Ishikawa (cell line): ENCODE measurements around the gene LRP1.
A peak's percentile ranks its signal among the peaks of the same experiment; 100 is the strongest.

Experiments
- CEBPB ChIP-seq: IDR thresholded peaks from 2 replicates; pipeline ENCODE4 v1.6.1; 2012
- CREB1 ChIP-seq: IDR thresholded peaks from 2 replicates; pipeline ENCODE4 v1.6.1; 2012; ENCODE audit warnings: low read depth
- EGR1 ChIP-seq: IDR thresholded peaks from 2 replicates; pipeline ENCODE4 v1.6.1; 2012
- EP300 ChIP-seq: IDR thresholded peaks from 2 replicates; pipeline ENCODE4 v1.6.1; 2012; ENCODE audit warnings: borderline replicate concordance
- FOXM1 ChIP-seq: IDR thresholded peaks from 2 replicates; pipeline ENCODE4 v1.6.1; 2012; ENCODE audit warnings: low read depth, borderline replicate concordance
- NFIC ChIP-seq: IDR thresholded peaks from 2 replicates; pipeline ENCODE4 v1.6.1; 2012
- RAD21 ChIP-seq: IDR thresholded peaks from 2 replicates; pipeline ENCODE4 v1.6.1; 2012; ENCODE audit warnings: low read depth
- TAF1 ChIP-seq: IDR thresholded peaks from 2 replicates; pipeline ENCODE4 v1.6.1; 2012; ENCODE audit warnings: low read depth, mild to moderate bottlenecking
- TCF12 ChIP-seq: IDR thresholded peaks from 2 replicates; pipeline ENCODE4 v1.6.1; 2012; ENCODE audit warnings: low read depth
- TEAD4 ChIP-seq: IDR thresholded peaks from 2 replicates; pipeline ENCODE4 v1.6.1; 2012
- YY1 ChIP-seq: IDR thresholded peaks from 2 replicates; pipeline ENCODE4 v1.6.1; 2012; ENCODE audit warnings: low read depth
- ZBTB7A ChIP-seq: IDR thresholded peaks from 2 replicates; pipeline ENCODE4 v1.6.1; 2012; ENCODE audit warnings: low read depth
- TF ChIP-seq, protein P1 (sequence below): IDR thresholded peaks from 2 replicates; pipeline ENCODE4 v1.6.1; 2012; ENCODE audit warnings: low read depth, mild to moderate bottlenecking
- TF ChIP-seq, protein P2 (sequence below): IDR thresholded peaks from 2 replicates; pipeline ENCODE4 v1.6.1; 2012
- TF ChIP-seq, protein P3 (sequence below): IDR thresholded peaks from 2 replicates; pipeline ENCODE4 v1.6.1; 2012

The LRP1 gene

DNA sequence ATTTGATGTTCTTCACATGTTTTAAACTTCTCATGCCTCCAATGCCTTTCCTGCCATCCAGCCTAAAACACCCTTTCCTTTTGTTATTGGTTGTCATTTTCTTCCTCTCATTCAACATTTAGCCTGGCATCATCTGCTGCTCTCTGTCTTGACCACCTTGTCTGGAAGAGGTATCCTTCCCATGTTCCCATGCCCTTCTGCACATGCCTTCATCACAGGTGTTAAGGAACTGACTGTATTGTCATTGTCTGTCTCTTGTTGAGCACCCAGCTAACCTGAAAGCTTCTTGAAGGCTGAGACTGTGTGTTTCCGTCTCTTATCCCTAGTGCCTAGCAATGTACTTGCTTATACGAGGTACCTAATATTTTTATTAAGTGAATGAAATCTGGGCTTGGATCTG lies 4.5 kb upstream of the LRP1 start:
- TF ChIP-seq, protein P1, sequence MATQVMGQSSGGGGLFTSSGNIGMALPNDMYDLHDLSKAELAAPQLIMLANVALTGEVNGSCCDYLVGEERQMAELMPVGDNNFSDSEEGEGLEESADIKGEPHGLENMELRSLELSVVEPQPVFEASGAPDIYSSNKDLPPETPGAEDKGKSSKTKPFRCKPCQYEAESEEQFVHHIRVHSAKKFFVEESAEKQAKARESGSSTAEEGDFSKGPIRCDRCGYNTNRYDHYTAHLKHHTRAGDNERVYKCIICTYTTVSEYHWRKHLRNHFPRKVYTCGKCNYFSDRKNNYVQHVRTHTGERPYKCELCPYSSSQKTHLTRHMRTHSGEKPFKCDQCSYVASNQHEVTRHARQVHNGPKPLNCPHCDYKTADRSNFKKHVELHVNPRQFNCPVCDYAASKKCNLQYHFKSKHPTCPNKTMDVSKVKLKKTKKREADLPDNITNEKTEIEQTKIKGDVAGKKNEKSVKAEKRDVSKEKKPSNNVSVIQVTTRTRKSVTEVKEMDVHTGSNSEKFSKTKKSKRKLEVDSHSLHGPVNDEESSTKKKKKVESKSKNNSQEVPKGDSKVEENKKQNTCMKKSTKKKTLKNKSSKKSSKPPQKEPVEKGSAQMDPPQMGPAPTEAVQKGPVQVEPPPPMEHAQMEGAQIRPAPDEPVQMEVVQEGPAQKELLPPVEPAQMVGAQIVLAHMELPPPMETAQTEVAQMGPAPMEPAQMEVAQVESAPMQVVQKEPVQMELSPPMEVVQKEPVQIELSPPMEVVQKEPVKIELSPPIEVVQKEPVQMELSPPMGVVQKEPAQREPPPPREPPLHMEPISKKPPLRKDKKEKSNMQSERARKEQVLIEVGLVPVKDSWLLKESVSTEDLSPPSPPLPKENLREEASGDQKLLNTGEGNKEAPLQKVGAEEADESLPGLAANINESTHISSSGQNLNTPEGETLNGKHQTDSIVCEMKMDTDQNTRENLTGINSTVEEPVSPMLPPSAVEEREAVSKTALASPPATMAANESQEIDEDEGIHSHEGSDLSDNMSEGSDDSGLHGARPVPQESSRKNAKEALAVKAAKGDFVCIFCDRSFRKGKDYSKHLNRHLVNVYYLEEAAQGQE = no peak
- no peak for TF ChIP-seq TEAD4
- no peak for TF ChIP-seq TCF12
- TF ChIP-seq RAD21 = no peak
- no peak for TF ChIP-seq EP300
- TF ChIP-seq, protein P2, sequence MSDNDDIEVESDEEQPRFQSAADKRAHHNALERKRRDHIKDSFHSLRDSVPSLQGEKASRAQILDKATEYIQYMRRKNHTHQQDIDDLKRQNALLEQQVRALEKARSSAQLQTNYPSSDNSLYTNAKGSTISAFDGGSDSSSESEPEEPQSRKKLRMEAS = no peak
- TF ChIP-seq FOXM1 = no peak
- no peak for TF ChIP-seq YY1
- no peak for TF ChIP-seq ZBTB7A
- TF ChIP-seq NFIC = no peak
- no peak for TF ChIP-seq TAF1
- TF ChIP-seq CREB1 = no peak
- TF ChIP-seq EGR1 = no peak
- TF ChIP-seq CEBPB = no peak
- TF ChIP-seq, protein P3, sequence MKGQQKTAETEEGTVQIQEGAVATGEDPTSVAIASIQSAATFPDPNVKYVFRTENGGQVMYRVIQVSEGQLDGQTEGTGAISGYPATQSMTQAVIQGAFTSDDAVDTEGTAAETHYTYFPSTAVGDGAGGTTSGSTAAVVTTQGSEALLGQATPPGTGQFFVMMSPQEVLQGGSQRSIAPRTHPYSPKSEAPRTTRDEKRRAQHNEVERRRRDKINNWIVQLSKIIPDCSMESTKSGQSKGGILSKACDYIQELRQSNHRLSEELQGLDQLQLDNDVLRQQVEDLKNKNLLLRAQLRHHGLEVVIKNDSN = no peak

DNA sequence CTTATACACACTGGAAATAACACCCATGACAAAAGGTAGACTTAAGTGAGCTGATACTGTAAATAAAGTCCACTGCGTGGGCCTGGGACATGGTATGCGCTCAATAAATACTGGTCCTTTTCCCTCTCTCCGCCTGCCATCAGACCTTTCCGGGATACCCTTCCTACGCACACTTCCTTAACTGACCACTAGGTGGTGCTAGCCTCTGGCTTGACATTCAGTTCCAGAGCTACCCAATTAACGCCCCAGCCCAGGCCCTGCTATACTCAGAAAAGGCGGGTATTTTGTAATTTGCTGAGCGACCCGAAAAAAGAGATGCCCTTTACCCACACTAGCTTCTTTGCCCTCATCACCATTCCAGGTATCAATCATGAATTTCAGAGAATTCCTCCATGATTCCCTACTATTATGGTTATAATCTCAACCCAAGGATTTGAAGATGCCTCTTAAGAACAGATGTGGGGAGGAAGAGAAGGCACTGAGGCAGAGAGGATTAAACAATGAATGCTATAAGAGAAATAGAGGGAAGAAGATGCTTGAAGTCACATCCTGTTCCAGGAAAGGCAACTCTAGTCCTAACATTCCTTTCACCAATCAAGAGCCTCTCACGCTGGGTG lies 3.9 kb upstream of the LRP1 start:
- TF ChIP-seq TAF1 (no peak), RAD21 (peak; percentile 91)

DNA sequence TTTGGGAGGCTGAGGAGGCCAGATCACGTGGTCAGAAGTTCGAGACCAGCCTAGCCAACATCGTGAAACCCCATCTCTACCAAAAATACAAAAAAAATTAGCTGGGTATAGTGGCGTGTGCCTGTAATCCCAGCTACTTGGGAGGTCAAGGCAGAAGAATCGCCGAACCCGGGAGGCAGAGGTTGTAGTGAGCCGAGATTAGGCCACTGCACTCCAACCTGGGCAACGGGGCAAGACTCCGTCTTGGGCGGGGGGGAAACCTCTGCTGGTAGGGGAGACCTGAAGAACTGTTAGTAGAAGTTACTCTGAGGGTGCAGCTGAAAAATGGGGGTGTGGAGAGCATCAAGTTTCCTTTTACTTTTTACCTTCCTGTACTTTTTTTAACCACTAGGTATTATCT lies 2.2 kb upstream of the LRP1 start:
- TF ChIP-seq, protein P2 = no peak
- no peak for TF ChIP-seq EGR1
- TF ChIP-seq EP300 = no peak
- TF ChIP-seq FOXM1 = no peak
- no peak for TF ChIP-seq TCF12
- no peak for TF ChIP-seq TEAD4
- TF ChIP-seq, protein P3 = no peak
- no peak for TF ChIP-seq TAF1
- TF ChIP-seq CEBPB = no peak
- no peak for TF ChIP-seq ZBTB7A
- TF ChIP-seq RAD21 = no peak
- TF ChIP-seq, protein P1 = no peak
- no peak for TF ChIP-seq YY1
- TF ChIP-seq CREB1 = no peak

GRCh38 chr12:57126561-57126960 lies 1.7 kb upstream of the LRP1 start:
- TF ChIP-seq TCF12 = no peak
- TF ChIP-seq FOXM1 = no peak
- no peak for TF ChIP-seq CREB1

GRCh38 chr12:57127101-57127725 lies 1.1 kb upstream of the LRP1 start:
- TF ChIP-seq TEAD4 (no peak), YY1 (no peak), CEBPB (no peak), TCF12 (no peak), ZBTB7A (no peak), EP300 (no peak), FOXM1 (no peak), RAD21 (peak; percentile 27; the same call in 1 of the 2 replicates)
- TF ChIP-seq, protein P1 = no peak
- TF ChIP-seq, protein P2 = peak; percentile 74; the same call in 1 of the 2 replicates
